Stromal cell of bone marrow (primary cell): ENCODE results near the gene GIT2.
"Not testable (repeated sequence)": the region's sequence is repeated elsewhere in the genome, so short reads cannot be mapped to it uniquely, and the experiment has no call there.

Experiments
- DNase-seq: peaks from one replicate; pipeline ENCODE4 v3.0.0-alpha.2; 2012; ENCODE audit warnings: low read depth

Gene GIT2

GRCh38 chr12:109944561-109945359, 51.4 kb downstream of the GIT2 start:
- DNase-seq: no peak

- DNase-seq: no peak
Observed at GRCh38 chr12:109943811-109944210, 52.4 kb downstream of the GIT2 start.

DNA sequence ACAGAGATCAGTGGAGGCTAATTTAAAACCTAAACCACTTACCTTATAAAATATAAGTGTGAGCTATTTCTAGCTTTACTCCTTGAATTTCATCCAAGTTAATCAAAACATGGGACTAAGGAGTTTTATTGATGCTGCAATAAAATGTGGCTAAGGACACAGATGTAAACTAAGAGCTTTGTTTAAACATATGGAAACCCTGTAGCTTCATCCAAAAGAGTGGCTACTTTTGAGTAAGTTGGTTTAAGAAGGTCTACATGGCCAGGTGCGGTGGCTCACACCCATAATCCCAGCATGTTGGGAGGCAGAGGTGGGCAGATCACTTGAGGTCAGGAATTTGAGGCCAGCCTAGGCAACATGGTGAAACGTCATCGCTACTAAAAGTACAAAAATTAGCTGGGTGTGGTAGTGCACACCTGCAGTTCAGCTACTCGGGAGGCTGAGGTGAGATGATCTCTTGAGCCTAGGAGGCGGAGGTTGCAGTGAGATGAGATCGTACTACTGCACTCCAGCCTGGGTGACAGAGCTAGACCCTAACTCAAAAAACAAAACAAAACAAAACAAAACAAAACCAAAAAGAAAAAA, 55.7 kb downstream of the GIT2 start:
- no peak for DNase-seq

DNA sequence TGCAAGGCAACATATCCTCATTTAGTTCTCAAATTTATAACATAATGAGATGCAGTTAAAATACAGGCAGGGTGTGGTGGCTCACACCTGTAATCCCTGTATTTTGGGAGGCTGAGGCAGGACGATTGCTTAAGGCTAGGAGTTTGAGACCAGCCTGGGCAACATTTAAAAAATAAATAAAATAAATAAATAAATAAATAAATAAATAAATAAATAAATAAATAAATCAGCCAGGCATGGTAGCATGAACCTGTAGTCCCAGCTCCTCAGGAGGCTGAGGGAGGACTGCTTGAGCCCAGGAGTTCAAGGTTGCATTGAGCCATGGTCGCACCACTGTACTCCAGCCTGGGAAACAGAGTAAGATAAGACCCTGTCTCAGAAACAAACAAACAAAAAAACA, 56.7 kb downstream of the GIT2 start:
- no peak for DNase-seq

- no peak for DNase-seq
Observed at GRCh38 chr12:109938947-109939346, 57.2 kb downstream of the GIT2 start.

DNA sequence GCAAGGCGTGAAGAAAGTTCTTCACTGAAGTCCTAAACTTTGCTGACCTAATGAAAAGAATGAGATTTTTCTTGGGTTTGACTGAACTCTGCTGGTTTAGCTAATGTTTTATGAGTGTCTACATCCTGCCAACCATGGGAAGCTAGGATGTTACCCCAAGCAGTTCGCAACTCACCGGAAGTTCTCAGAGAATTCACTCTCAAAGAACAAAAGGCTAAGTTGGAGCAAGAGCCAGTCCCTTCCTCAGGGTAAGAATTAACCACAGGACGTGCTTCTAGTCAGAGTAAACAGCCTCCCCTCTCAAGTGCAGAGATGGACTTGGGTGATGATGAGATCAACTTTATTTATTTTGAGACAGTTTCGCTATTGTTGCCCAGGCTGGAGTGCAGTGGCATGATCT, 58.8 kb downstream of the GIT2 start:
- no peak for DNase-seq

DNA sequence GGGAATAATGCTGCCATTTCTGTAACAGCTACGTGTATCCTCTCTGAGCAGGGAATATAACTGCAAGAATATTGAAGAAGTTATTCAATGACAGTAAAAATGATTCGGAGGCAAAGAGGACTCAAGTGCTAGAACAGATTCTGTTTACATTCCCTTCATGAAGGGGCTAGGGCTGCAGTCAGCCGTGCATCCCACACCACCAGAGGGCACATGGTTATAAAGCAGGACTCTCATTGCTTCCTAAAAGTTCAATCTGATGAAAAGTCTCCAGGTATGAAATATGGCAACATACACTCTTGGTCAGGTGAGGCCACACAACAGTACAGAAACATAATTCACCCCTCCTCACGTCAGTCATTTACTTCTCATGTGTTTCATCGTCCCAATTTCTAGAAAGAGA, 62.1 kb downstream of the GIT2 start:
- DNase-seq: no peak

DNA sequence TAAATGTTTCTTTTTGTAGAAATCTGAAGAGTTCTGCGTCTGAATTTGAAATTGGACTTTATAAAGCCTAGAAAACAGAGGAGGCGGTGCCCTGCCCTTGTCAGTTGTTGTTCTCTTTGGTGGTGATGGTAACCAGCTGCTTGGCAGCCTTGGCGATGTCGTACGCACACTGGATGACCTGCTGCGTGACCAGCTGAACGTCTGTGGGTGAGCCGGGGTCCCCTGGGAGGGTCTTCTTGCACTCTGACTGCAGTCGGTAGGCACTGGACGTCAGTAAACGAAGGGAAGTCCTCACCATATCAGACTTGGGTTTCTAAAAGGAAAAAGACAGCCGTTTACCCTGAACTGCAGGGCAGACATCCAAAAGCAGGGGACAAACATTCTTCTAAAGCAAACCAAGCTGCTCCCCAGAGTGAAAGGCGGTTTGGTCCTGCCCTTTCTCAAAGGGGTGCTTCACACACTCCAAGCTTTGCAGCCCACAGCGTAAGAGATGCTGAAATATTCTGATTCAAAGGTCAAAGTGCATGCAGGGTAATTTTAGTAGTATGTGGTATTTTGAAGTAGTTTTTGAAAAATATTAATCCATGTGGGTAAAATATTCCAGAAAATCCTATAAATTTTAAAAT, 63.2 kb downstream of the GIT2 start:
- no peak for DNase-seq

DNA sequence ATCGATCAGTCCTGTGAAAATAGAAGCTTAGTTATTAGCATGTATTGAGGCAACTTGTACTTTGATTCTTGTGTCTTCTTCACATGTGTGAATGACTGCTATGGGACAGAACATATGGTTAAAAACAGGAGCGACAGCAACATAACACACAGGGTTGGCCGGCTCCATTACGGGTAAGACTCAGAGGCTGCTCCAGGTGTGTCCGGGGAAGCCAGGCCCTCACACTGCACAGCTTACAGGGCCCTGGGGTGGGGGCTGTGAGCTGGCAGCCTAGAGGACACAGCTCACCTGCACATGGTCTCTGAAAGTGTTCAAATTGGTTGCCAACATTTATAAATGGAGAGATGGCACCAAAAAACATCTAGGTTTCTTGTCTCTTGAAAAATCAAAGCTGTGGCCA, 65.0 kb downstream of the GIT2 start:
- no peak for DNase-seq

GRCh38 chr12:109930028-109930800, 66.0 kb downstream of the GIT2 start:
- no peak for DNase-seq

- DNase-seq: not testable (repeated sequence)
Observed at GRCh38 chr12:109929326-109929725, 66.8 kb downstream of the GIT2 start.

- DNase-seq: no peak
Observed at GRCh38 chr12:109928058-109928656, 68.0 kb downstream of the GIT2 start.

GRCh38 chr12:109927622-109928021, 68.5 kb downstream of the GIT2 start:
- DNase-seq: no peak

DNA sequence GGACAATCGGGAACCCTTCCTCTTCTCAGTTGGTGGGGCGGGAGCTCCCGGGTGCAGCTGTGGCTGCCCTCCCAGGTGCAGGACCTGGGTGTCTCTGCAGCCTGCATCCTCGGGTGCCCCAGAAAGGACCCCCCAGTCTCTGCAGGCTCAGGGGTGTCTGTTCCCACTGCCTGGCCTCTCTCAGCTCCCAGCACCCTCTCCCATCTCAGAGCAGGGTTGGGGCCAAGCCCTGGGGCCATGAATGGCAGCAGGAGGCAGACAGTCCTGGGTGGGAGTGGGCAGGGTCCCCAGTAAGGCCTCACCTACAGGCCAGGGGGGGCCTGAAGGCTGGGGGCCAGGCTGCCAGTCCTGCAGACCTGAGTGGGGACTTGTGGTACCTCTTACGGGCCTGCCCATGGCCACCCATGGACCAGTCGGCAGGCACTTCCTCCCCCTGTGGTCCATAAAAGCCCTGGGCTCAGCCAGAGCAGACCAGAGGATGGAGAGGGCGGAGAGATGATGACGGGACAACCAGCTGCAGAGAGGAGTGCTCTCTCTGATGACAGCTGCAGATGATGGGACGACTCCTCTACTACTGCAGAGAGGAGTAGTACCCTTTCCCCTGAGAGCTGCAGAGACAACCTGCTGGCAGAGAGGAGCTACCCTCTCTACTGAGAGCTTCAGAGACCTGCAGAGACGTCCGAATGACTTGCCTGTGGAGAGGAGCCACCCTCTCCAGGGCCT, 69.5 kb downstream of the GIT2 start:
- DNase-seq: no peak

DNA sequence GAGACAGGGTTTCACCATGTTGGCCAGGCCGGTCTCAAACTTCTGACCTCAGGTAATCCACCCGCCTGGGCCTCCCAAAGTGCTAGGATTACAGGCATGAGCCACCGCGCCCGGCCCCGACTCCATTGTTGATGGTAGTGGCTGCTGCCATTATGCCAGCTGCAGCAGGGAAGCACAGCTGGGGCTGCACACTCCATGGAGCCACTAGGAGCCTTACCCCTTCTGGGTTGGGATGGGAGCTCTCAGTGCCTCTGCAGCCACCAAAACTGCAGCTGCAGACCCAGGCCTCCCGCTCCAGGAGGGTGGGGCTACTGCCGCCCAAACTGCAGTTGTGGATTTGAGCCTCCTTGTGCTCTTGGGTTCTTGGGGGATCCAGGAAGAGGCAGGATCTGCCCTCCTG, 70.2 kb downstream of the GIT2 start:
- DNase-seq: no peak

- DNase-seq: no peak
Observed at GRCh38 chr12:109925185-109925840, 70.9 kb downstream of the GIT2 start.

DNA sequence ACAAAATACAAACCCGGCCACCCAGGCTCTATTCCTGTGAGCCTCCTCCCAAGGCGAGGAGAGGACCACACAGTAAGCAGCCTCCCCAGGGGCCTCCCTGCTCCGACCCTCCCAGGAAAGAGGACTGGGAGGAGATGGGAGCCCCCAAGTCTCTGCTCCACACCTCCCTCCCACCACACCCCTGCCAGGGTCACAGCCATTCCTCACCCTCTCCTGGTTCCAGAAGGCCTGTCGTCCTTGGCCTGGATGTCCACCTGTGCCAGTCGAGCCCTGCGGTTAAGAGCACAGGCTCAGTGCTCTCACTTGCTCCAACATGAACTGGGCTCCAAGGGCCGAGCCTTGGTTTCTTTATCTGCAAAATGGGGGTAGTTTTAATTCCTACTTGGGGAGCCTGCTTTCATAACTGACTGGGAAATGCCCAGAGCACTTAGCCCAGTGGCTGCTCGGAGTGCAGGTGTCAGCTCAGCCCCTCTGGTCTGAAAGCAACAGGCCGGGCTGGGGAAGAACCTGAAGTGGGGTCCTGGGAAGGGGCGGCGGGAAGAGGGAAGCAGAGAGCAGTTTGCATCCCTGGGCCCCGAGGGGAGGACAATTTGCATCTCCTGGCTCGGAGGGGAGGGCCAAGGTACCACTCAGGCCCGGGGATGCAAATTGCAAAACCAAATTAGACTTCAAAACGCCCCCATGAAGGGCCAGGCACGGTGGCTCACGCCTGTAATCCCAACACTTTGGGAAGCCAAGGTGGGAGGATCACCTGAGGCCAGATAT, 72.5 kb downstream of the GIT2 start:
- DNase-seq: no peak

DNA sequence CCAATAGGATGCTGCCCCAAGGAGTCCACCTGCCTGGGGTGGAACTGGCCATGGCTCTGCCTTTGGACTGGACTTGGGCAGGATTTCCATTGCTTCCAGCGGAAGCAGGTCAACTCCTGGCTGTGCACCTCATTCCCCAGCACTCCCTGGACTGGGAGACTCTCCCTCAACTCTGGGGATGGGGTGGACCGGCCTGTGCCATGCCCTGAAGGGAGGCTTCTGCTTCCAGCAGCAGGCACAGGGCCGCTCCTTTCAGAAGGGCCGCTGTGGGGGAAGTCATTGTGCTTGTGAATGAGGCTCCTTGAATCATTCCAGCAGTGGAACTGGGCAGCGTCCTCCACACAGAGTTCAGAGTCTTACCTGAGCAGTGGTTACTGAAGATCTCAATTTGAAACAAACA, 73.1 kb downstream of the GIT2 start:
- DNase-seq: no peak

- DNase-seq: no peak
Observed at GRCh38 chr12:109921982-109922381, 74.2 kb downstream of the GIT2 start.

GRCh38 chr12:109920261-109920780, 75.8 kb downstream of the GIT2 start:
- no peak for DNase-seq
